GM04504 (cell line): ENCODE measurements around the gene PAF1.
A peak's percentile ranks its signal among the peaks of the same experiment; 100 is the strongest.
"Not testable (repeated sequence)": the region's sequence is repeated elsewhere in the genome, so short reads cannot be mapped to it uniquely, and the experiment has no call there.

ENCODE experiments used
- DNase-seq: peaks from one replicate; pipeline ENCODE4 v3.0.0-alpha.2; 2012; ENCODE audit warnings: low read depth

PAF1 gene

DNA sequence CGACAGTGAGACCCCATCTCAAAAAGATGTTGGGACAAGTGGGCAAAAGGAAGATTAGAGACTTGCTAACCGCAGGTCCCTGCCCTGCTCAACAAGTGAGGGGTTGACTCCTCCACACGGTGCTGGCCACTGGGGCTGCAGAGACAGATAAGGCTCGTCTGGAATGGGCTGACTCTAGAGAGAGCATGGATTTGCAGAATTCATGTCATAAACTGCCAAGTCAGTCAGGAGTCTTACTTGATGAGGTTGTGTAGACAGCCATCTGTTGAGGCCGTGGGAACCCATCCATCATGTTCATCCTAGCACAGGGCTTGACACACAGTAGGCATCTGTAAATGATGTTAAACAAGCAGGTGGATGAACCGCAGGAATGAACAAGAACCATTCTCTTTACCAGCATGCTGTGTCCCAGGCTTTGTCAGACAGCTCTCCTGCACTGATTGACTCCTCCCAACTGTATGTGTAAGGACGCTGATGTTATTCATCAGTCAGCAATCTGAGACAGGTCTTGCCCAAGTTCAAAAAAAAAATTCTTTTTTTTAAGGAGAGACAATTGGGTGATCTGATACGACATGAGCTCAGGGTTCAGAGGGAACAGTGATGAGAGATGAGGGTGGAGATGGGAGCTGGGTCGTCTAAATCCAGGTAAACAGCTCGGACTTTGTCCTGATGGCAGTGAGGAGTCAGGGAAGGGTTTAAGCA is 8.8 kb downstream of the PAF1 start:
- no peak for DNase-seq

DNA sequence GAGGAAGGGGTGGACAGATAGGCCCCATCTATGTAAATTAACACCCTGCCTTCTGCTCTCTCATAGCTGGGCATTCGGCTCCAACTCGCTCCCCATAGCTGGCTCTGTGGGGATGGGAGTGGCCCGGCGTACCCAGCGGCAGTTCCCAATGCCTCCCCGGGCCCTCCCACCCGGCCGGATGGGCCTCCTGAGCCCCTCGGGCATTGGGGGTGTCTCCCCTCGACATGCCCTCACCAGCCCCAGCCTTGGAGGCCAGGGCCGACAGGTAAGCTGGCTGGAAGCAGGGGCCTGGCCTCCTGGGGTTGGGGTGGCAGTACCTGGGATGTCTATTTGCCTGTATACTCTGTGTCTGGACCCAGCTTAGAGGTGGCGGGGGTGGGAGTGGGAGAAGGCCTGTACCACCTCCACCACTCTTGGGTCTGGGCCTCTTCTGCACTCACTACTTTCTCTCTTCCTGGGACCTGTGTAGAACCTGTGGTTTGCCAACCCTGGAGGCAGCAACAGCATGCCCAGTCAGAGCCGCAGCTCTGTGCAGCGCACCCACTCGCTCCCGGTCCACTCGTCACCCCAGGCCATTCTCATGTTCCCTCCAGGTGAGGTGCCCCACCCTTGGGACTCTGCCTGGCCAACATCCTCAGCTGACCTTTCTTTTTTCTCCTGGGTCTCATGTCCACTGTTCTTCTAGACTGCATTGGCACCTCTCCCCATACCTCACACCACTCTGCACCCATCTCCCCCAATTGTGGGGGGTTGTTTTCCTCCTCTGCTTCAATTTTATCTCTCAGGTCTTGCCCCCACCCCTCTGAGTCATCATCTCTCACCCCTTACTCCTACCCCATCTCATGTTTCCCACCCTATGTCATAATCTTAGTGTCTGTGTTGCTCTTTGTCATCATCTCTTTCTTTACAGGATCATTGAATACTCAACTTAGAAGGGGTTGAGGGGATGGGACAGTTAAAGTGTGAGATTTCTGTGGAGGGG is 10.1 kb downstream of the PAF1 start:
- no peak for DNase-seq

DNA sequence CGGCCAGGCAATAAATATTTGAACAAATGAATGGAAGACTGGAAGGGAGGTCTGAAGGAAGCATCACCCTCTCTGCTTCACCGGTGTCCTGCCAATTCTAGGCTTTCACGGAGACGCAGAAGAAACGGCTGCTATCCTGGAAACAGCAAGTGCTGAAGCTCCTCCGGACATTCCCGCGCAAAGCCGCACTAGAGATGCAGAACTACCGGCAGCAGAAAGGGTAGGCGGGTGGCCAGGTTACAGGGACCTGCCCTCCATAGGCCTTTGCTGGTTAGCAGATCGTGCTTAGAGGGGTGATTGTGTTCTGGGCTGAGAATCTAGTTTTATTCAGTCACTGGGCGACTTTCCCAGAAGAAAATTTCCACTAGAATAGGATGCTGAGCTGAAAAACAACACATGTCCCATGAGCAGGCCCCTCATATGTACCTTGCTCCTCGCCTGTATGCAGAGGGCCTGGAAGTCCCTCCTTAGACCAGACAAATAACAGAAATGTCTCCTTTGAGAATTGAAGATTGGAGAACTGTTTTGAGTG is 11.0 kb downstream of the PAF1 start:
- DNase-seq = no peak

DNA sequence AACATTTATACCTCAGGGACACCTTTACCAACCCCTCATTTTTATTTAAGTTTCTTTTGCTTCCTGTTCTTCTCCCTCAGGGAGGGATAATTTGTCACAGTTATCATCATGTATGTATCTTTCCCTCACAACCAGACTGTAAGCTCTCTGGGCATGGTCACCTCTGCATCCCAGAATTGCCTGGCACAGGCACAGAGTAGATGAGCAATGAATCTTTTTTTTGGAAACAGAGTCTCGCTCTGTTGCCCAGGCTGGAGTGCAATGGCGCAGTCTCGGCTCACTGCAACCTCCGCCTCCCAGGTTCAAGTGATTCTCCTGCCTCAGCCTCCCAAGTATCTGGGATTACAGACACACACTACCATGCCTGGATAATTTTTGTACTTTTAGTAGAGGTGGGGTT is 11.5 kb downstream of the PAF1 start:
- DNase-seq = not testable (repeated sequence)

DNA sequence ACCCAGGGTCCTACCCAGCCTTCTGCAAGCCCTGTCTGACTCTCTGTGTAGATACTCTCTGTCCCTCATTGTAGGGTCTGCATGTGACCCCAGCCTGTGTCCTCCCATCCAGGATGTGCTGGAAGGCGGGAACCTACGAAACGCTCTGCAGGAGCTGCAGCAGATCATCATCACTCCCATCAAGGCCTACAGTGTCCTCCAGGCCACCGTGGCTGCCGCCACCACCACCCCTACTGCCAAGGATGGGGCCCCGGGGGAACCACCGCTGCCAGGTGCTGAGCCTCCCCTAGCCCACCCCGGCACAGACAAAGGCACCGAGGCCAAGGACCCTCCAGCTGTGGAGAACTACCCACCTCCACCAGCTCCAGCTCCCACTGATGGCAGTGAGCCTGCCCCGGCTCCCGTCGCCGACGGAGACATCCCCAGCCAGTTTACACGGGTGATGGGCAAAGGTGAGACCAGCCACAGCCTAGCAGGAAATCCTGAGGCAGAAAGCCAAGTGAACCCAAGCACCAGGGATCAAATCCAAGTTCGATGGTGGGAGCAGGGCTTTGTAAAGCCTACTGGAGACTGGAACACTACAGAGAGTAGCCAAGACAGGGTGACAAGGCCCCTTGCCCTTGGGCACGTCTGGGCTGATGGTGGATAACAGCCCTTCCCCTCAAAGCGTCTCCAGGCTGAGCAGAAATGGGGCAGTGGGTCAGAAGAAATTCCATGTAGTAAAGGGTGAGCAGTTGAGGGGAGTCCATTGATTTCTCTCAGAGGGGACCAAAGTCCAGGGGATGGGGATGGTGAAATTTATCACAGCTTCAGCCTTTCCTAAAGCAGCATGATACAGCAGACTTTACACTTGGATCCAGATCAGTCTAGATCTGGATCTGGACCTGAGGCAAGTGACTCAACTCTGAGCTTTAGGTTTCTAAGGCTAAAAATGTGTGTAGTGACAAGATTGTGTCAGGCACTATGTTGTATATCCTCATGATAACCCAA is 13.2 kb downstream of the PAF1 start:
- no peak for DNase-seq

DNA sequence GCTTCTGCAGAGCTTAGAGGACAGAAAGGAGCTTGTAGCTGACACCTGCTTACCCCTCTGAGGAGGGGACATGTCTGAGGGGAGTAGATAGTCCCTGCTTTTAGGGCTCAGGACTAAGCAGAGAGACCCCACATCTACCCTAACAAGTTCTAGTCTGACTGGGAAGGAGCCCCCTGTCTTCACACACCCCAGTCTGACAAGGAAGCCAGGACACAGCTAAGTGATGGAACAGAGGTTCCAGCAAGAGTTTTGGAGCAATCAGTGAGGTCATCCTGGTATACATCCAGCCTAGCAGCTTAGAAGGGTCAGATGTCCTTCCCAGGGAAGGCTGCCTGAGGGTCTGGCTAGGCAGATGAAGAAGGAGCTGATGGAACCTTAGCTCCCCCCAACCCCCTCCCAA is 15.0 kb downstream of the PAF1 start:
- no peak for DNase-seq

DNA sequence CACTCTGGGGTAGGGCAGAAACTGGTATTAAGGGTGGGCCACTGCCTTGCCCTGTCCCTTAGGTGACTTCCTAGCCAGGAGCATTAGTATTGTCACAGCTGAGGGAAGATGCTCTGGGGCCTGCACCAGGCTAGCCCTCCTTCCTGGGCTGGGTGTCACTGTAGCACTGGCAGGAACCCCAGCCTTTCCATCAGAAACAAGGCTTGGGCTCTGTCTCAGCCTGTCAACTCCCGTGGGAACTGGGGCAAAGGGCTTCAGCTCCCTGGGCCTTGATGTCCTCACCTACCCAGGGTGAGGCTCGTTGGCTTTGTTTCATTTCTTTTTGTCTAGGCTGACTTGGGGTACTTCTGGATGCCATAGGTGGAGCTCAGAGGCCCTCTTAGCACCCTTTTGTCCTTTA is 18.0 kb downstream of the PAF1 start:
- DNase-seq = peak; percentile 42

DNA sequence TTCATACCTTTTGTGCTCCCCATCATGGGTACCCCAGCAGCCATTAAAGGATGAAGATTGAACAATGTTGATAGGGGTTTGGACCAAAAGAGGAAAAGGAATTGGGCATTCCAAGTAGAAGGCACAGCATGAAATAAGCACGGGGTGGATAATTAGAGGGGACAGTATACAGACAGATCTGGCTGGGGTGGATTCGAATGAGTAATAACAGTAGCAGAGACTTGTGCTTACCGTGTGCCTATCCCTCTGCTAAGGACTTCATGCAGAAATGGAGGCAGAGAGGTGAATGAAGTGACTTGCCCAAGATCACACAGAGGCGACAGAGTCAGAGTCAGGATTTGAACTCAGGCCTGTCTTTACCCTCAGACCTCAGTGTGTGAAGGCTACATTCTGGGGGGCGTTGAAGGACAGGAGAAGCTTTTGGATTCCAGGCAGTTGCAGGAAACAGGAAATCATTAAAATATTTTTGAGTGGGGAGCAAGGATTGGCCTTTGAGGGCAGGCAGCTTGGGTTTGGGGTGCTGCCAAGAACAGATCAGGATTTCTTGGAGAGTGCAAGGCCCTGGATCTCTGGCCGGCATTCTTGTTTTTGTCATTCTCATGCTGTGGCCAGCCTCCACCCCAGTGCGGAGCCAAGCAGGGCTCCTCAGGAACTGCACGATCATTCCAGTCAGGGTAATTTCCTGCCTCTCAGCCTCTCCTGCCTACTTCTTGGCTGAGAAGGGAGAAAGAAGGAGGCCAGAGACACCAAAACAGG is 18.7 kb downstream of the PAF1 start:
- DNase-seq = peak; percentile 96

DNA sequence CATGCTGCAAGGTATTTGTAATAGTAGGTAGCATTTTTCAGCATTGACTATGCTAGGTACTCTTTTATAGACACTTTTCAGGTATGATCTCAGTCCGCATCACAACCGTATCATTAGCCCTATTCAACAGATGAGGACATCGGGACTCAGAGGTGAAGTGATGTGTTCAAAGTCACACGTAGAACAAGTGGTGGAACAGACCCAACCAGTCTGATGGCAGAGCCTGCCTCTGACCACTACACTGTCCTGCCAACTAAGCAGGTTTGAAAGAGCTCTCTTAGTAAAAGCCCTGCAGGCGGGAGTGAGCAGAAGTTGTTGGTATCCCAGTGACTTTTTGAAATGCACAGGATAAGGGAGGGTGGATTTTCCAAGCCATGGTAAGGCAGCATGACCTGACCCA is 20.2 kb downstream of the PAF1 start:
- DNase-seq = no peak

DNA sequence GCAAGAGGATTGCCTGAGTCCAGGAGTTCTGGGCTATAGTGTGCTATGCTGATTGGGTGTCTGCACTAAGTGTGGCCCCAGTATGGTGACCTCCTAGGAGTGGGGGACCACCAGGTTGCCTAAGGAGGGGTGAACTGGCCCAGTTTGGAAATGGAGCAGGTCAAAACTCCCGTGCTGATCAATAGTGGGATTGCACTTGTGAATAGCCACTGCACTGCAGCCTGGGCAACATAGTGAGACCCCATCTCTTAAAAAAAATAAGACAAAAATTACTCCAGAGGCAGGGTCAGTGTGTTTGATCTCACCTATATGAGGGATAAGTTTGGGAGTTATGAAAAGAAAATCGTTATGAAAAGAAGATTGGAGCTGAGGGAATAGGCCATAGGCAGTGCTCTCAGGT is 21.7 kb downstream of the PAF1 start:
- DNase-seq = no peak

DNA sequence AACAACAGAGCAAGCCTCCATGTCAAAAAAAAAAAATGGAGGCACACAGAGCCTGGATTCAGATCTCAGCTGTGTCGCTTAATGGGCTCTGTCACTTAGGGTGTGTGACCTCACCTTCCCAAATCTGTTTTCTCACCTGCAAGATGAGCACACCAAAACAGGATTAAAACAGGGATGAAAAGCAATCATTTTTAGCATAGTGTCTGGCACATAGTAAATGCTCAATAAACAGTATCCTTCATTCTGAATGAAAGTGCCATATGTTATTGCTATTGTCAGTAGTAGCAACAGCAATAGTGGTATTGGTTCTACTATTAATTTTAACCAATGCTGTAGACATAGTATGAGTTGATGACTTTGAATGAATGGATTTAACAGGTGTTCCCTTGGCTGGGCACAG is 25.4 kb downstream of the PAF1 start:
- DNase-seq = no peak

DNA sequence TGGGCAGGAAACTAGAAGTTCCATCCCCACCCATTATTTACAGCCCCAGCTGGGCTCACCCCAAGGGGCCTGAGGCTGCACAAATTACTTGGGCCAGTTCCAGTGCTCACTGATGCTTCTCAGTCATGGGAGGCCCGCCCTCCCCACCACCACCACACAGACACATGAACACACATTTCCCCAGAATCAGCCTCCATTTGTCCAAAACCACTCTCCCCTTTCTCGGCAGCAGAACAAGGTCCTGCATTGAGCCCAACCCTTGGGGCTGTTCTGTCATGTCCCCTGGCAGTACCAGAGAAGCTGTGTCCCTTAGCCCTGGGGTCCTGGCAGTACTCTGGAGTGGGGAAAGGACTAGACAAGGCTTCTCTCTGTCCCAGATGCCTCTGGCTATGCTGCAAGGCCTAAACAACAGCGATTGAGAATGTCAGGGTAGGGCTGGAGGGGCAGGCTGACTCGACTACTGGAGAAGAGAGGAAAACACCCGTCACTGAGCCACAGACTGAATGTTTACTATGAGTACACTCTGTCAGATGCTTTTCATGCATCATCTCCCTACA is 26.9 kb downstream of the PAF1 start:
- peak; percentile 53 for DNase-seq

DNA sequence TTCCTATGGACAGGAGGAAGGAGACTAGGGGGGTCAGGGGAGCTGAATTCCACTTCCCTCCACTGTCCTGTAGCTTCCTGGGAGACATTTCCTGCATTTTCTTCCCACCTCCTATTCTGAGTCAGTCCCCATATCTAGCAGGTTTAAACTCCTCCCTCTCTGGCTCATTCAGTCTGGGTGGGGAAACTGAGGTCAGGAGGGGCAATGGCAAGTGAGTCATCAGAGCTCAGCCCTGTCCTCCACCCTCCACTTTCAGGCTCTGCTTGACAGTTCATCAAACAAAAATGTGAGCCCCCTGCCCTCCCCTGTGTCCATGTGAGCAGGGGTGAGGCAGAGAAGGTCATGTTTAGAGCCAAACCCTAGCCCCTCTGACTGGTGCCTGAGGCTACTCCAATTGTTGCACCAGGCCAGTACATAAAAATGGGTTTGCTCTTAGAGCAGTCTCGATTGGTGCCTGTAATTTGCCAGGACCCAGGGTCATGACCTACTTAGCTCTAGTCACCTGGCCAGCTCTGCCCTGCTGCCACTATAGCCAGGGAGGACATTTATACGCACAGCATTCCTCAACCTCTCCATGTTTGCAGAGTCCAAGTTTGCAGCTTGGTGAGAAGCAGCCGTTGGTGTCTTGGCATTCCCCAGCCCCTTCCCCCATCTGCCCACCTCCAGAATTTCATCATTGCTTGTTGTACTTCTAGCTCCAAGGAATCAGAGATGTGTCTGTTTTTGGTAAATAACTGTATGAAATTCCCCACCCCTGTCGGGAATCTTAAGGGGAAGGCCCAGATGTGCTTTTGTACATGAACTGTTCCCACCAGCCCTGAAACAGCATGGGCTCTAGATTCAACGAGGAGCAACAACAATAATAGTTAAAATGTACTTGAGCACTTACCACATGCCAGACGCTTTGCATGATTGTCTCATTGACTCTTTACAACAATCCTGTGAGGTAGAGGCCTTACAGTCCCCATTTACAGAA is 27.9 kb downstream of the PAF1 start:
- peak; percentile 38 for DNase-seq

DNA sequence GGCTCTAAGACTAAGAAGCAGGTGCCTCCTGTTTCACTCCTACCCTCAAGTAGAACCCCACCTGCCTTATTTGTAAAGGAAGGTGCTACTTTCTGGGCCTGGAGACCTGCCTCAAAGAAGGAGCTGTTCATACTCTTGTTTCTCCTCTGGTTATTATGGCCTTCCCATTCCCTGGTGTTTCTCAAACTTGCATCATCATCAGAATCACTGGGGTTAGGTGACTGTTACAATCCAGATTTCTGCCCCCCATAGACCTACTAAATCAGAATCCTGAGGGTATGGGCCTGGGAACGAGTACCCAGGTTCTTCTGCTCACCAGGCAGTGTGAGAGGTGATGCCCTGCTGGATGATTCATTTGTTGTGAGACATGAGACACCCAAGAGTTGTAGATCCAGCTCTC is 30.3 kb downstream of the PAF1 start:
- DNase-seq = no peak

DNA sequence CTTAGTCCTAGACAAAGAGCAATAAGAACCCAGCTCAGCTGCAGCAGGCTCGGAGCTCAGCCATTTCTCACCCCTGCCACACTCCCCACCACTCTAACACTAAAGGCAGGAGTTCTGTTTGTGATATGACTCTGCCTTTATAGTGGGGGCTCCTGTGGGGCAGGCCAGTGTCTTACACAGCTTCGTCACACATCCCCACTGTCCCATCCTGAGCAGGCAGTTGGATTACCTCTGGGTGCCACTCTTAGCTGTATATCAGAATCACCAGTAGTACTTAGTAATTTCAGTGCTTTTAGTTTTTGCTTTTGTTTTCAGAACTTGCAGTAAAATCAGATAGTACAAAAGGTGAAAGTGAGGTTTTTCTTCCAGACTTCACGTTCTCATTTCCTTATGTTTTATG is 31.9 kb downstream of the PAF1 start:
- DNase-seq = no peak

DNA sequence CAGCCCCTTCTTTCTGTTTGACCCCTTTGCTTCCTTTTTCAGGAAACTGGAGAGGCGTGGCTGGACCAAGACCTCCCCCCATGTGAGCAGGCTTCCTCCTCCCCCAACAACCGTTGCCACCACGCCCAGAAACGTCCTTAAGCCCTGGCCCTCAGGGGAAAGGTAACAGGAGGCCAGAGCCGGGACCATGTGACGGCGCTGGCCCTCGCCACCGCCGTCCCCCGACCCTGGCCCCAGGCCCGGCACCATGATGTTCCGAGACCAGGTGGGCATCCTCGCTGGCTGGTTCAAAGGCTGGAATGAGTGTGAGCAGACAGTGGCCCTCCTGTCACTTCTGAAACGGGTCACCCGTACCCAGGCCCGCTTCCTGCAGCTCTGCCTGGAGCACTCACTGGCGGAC is 34.3 kb downstream of the PAF1 start:
- DNase-seq = no peak

DNA sequence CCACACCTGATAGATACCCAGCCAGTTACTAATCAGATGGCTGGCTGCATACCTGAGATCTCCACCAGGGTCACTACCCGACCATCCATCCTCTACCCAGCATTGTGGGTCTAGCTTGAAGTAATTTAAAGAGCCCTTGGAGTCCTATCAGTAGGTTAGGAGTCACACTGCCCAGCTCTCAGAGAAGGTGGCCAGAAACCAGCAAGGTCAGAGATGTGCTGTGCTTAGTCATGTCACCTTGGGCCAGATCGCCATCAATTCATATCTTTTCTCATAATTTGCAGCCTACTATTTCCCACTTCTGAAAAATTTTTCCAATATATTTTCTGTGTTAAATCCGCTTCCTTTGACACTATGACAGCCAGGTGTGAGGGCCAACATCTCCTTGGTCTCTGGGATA is 34.8 kb downstream of the PAF1 start:
- no peak for DNase-seq

DNA sequence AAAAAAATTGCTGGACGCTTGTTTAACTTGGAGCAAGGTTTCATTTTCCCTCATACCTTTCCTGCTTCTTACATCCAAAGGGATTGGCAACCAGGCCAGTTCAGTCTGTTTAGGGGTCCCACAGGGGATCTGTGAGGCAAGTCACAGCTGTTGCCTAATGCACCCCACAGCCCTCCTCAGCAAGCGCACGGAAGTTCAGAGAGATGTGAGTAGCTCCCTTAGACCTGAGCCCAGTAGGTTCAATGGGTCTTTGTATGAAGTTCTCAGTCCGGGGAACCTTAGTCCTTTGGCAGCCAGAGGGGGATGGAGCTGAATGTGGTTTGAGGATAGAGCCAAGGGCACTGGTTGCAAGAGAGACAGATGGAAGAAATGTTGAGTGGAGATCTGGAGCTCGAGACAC is 35.7 kb downstream of the PAF1 start:
- no peak for DNase-seq

DNA sequence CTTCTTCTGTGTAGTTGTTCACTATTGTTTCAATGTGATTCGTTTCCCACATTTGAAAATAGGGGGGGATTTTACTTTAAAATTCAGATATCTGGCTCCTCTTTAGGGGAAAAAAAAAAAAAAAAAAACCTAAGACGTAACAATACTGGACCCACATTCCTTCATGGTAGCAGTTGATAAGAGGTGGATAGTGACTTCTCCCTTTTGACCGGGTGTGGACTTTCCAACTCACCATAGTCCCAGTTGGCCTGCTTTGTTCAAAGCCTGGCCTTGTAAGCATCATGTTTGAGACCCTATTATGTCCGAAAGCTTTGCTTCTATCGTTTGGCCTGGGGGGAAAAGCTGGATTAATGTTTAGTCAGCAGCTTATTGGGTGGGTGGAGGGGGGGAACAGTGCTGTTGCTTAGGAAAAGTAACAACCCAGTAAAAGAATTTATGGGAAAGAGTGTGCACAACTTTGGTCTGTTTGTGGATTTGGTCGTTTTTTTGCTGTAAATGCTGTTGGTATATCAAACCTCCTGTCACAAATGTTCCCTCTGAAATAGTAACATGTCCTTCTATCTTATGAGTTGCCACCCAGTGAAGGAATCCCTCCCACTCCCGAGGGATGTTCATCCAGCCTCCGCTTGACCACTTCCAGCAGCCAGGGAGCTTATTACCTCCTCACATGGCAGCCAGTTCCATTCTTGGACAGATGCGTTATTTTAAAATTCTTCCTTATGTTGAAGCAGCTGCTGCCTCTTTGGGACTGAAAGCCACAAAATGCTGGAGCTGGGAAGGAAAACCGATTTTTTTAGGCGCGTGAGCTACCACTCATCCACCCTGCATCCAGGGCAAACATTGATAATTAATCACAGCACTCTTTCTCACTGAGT is 38.3 kb downstream of the PAF1 start:
- no peak for DNase-seq
